Right atrium auricular region (tissue), 2 donors: Measurements from ENCODE around the gene ANGPTL1. TPM values are rescaled to one million over a fixed set of nuclear protein-coding genes. Genes with fewer than 3 reads are reported as not detected.

Source experiments
- DNase-seq: peaks from one replicate; pipeline ENCODE4 v3.0.0-alpha.2; 2019; ENCODE audit warnings: low spot score
- H3K27ac ChIP-seq, 2 donors: fragments of 200-600 bp; sonication (generic); 1 replicate in 1 of 2; 2 replicates in 1 of 2; pipeline ENCODE4 v1.5.1; 2016 to 2019
- H3K27me3 ChIP-seq, 2 donors: fragments of 200-600 bp; sonication (generic); one replicate each; pipeline versions ENCODE4 v1.5.1 to v1.6.0; 2017 to 2019
- H3K36me3 ChIP-seq: fragments of 200-600 bp; sonication (generic); one replicate; pipeline ENCODE4 v1.5.1; 2016
- H3K4me1 ChIP-seq, 2 donors: fragments of 200-600 bp; sonication (generic); one replicate each; pipeline versions ENCODE4 v1.5.1 to v1.6.0; 2017 to 2019
- H3K4me3 ChIP-seq, 2 donors: fragments of 200-600 bp; sonication (generic); 1 replicate in 1 of 2; 2 replicates in 1 of 2; pipeline ENCODE4 v1.5.1; 2017 to 2019; ENCODE audit warnings: mild to moderate bottlenecking in 1 of 2, moderate library complexity in 1 of 2
- H3K9me3 ChIP-seq, 2 donors: fragments of 200-600 bp; sonication (generic); one replicate each; pipeline ENCODE4 v1.5.1; 2019
- total RNA-seq, 2 donors: library from RNA; depleted of rRNA; stranded (reverse); fragments of >200 nt; gene quantifications; one replicate each; pipeline ENCODE4 v1.1.0, GENCODE V29; 2016
- TF ChIP-seq, protein P1 (sequence below), 2 donors: fragments of 200-600 bp; sonication (generic); IDR thresholded peaks; one replicate each; pipeline ENCODE4 v1.5.1; 2019; ENCODE audit warnings: antibody characterized with exemption in 2 of 2

Gene ANGPTL1
- total RNA-seq, 2 donors from 2014 or later, result 19.0 to 29.6 TPM

DNA sequence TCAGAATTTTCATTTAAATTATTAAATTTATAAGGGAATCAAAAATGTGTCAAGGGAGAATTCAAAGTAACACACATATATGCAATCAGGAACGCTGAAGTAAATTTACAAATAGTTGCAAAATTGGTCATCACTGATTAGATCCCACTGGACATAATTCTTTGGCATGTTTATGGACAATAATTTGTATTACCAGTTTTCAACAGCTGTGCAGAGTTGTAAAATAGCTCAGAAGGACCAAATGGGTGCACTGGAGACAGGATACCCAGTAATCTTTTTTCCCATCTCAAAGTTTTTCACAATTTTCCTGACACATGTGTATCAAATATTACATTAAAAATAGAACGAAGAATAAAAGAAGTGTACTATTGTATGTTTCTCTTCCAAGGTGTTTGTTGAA lies 4.1 kb upstream of the ANGPTL1 start:
- Histone ChIP-seq H3K36me3 (no peaks in the 10 kb centered on the region), H3K4me1 (peaks cover 0 to 12% of the 10 kb centered on the region in 2 donors), H3K27me3 (no peaks in the 10 kb centered on the region), H3K9me3 (no peaks in the 10 kb centered on the region), H3K27ac (no peak overlapping the region), H3K4me3 (no peak overlapping the region)
- TF ChIP-seq, protein P1, sequence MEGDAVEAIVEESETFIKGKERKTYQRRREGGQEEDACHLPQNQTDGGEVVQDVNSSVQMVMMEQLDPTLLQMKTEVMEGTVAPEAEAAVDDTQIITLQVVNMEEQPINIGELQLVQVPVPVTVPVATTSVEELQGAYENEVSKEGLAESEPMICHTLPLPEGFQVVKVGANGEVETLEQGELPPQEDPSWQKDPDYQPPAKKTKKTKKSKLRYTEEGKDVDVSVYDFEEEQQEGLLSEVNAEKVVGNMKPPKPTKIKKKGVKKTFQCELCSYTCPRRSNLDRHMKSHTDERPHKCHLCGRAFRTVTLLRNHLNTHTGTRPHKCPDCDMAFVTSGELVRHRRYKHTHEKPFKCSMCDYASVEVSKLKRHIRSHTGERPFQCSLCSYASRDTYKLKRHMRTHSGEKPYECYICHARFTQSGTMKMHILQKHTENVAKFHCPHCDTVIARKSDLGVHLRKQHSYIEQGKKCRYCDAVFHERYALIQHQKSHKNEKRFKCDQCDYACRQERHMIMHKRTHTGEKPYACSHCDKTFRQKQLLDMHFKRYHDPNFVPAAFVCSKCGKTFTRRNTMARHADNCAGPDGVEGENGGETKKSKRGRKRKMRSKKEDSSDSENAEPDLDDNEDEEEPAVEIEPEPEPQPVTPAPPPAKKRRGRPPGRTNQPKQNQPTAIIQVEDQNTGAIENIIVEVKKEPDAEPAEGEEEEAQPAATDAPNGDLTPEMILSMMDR (IDR thresholded peaks at IDR 0.05), result no peak
- no peak for DNase-seq

DNA sequence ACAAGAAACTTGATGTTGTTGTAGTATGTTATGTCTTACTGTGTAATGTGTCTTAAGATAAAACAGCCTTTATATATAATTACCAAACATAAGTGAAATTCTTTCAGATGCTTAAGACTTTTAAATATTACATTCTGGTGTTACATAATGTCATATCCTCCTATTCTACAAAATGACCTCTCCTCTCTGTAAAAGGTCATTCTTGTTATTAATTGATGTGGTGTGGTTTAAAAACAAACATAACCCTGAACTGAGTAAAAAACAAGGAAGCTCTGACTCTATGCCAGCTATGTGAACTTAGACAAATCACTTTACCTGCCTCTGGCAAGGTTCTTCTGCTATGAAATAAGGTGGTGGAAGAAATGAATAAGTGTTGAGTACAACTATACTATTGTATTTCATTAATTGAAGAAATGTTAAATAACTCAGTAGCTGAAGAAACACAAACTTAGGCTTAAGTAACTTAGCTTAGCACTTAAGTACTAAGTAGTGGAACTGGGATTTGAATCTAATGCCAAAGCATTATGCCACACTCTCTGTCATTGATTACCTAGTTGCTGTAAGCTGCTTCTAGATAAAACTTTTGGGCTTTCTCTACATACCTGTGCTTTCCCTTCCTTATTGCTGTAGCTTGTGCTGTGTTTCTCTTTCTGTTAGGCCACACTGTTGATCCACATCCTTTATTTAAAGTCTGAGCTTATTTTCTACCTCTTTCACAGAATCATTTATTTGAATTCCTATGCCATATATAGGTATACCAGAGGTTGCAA lies 859 bp upstream of the ANGPTL1 start:
- Histone ChIP-seq H3K36me3 (no peaks in the 10 kb centered on the region), H3K4me1 (peaks cover 0 to 12% of the 10 kb centered on the region in 2 donors), H3K4me3 (no peak overlapping the region), H3K27ac (peak overlapping the region; percentile 12 to 36), H3K27me3 (no peaks in the 10 kb centered on the region), H3K9me3 (no peaks in the 10 kb centered on the region)
- TF ChIP-seq, protein P1 (IDR thresholded peaks at IDR 0.05), result no peak
- no peak for DNase-seq

DNA sequence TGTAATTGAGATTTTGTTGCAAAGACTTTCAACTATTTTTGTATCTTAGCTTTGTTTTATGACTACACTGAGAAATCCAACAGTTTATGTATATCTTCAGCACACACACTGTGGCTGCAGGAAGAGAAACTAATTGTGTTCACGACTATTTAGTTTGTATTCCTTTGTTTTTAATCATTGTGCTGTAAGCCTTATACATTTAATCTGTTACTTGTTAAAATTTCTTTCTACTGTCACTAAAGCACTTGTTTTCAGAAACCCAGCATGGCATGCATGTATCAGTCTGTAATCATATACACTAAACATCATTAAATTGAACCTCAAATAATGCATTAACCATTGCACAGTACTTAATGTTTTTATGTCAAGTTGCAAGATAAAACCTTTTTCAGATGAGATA lies 656 bp downstream of the ANGPTL1 start:
- TF ChIP-seq, protein P1 (IDR thresholded peaks at IDR 0.05), result no peak
- Histone ChIP-seq H3K27ac (peak overlapping the region in 1 of 2 donors; percentile 22), H3K9me3 (no peaks in the 10 kb centered on the region), H3K36me3 (no peaks in the 10 kb centered on the region), H3K27me3 (no peaks in the 10 kb centered on the region), H3K4me3 (peak overlapping the region; percentile 14 to 33), H3K4me1 (peaks cover 0 to 12% of the 10 kb centered on the region in 2 donors)
- DNase-seq, result no peak

DNA sequence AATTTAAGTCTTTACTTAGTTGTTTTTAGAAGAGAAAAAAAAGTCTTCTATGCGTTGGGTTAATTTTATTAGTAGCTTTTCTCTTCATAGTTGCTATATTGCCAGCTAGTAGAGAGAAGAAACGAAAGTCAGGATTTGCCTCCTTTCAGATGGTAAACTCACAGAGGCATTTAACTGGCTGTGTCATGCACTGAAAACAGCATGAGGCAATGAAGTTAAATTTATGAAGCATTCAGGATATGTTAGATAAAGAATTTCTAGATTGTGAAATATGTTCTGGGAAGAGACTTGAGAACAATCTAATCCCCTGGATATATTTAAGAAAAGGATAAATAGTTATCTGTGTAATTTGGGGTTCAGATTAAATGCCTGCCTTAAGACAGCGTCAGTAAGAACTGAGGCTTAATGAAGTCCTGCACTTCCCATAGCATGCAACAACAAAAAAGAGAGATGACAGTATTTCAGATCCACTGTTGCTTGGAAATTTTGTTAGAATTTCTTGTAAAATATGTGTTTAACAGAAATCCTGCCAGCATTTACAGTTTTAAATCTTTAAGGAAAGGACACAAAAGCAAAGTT lies 1.7 kb downstream of the ANGPTL1 start:
- H3K4me1 ChIP-seq, result peaks cover 0 to 12% of the 10 kb centered on the region in 2 donors
- H3K4me3 ChIP-seq, result peak overlapping the region; percentile 14 to 33
- no peaks in the 10 kb centered on the region for H3K27me3 ChIP-seq
- TF ChIP-seq, protein P1 (IDR thresholded peaks at IDR 0.05), result no peak
- H3K9me3 ChIP-seq, result no peaks in the 10 kb centered on the region
- DNase-seq, result no peak
- H3K36me3 ChIP-seq, result no peaks in the 10 kb centered on the region
- peak overlapping the region; percentile 12 to 22 for H3K27ac ChIP-seq

DNA sequence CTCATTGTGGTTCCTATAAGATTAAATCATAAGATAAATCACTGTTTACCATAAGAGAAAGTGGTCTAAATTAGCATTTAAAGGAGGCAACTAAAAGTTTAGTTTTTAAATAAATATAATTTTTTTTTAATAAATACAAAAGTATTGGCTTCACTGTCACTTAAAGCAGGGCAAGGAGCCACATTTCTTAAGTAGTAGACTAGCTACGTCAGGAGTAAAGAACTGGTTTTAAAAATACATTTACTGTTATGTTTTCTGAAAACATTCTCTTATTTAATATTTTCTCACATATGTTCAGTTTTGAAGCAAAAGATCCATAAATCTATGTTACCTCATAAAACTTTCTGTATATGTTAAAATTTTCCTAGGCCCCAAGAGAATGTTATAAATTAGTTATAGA lies 2.2 kb downstream of the ANGPTL1 start:
- Histone ChIP-seq H3K9me3 (no peaks in the 10 kb centered on the region), H3K27me3 (no peaks in the 10 kb centered on the region), H3K4me3 (peak overlapping the region; percentile 14 to 33), H3K27ac (peak overlapping the region; percentile 12 to 22), H3K36me3 (no peaks in the 10 kb centered on the region), H3K4me1 (peaks cover 0 to 12% of the 10 kb centered on the region in 2 donors)
- TF ChIP-seq, protein P1 (IDR thresholded peaks at IDR 0.05), result no peak
- DNase-seq, result no peak
